ENCODE results near the gene MOSPD2.
A peak's percentile ranks its signal among the peaks of the same experiment; 100 is the strongest.

MOSPD2 gene

GRCh38 chrX:14872851-14873675, at the start of gene MOSPD2, which contains the start of gene FANCB:
TSS of gene MOSPD2 (plus strand) at chrX:14873421. CDS start at chrX:14873529, 108 bp downstream.
TSS of gene FANCB (minus strand) at chrX:14873069. CDS start at chrX:14865510, 7,559 bp downstream.
- H3K4me1 Mint-ChIP-seq (ENCODE audit: low read depth) = peaks cover 20% of the 10 kb centered on the region
- no peaks in the 10 kb centered on the region for H3K9me3 Mint-ChIP-seq
- peak within 1 kb of the TSS; percentile 84 for H3K4me3 Mint-ChIP-seq
- H3K36me3 Mint-ChIP-seq (ENCODE audit: low read depth) = peaks cover 9% of the 10 kb centered on the region
- no peaks in the 10 kb centered on the region for H3K27me3 Mint-ChIP-seq (ENCODE audit: low read depth)
- peak within 1 kb of the TSS; percentile 78 for H3K27ac Mint-ChIP-seq

- Mint-ChIP-seq H3K4me3 (no peak overlapping the region), H3K9me3 (no peaks in the 10 kb centered on the region)
Observed at GRCh38 chrX:14825851-14826250, 47.4 kb upstream of the MOSPD2 start.

DNA sequence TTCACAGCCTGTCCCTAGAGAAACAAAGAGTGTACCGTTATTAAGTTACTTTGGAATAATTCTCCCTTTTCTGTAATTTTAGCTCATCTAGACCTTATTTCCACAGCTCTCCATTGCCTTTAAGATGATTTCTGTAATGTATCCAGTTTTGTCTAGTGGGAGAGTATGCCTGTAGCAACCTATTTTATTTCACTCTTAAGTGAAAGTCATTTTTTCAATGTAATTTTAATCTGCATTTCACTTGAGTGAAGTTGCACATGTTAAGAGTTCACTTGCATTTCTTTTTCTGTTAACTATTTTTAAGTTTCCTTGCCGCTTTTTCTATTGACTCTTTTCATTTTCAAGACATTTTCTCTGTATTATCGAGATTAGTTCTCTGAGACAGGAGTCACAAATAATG, 46.9 kb upstream of the MOSPD2 start:
- no peaks in the 10 kb centered on the region for H3K9me3 Mint-ChIP-seq
- no peaks in the 10 kb centered on the region for H3K27me3 Mint-ChIP-seq (ENCODE audit: low read depth)
- H3K4me1 Mint-ChIP-seq (ENCODE audit: low read depth) = no peaks in the 10 kb centered on the region
- peaks cover 3% of the 10 kb centered on the region for H3K36me3 Mint-ChIP-seq (ENCODE audit: low read depth)
- H3K27ac Mint-ChIP-seq = no peak overlapping the region
- H3K4me3 Mint-ChIP-seq = no peak overlapping the region

More at GRCh38 chrX:14825851-14826250, 47.4 kb upstream of the MOSPD2 start:
- no peak overlapping the region for H3K27ac Mint-ChIP-seq
- H3K4me1 Mint-ChIP-seq (ENCODE audit: low read depth) = no peaks in the 10 kb centered on the region
- peaks cover 3% of the 10 kb centered on the region for H3K36me3 Mint-ChIP-seq (ENCODE audit: low read depth)
- H3K27me3 Mint-ChIP-seq (ENCODE audit: low read depth) = no peaks in the 10 kb centered on the region

DNA sequence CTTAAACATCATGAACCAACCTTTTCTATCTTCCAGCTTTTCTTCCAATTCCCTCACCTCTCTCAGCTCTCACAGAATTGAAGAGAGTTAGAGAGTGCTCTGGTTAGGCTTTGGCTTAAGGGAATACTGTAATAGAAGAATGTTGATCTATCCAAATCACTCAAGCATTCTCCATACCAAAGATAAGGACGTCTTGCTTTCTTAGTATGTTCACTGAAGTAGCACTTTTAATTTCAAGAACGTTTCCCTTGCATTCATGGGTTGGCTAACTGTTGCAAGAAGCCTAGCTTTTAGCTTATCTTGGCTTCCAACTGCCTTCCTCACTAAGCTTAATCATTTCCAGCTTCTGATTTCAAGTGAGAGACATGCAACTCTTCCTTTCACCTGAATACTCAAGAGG, 43.6 kb upstream of the MOSPD2 start:
- H3K27me3 Mint-ChIP-seq (ENCODE audit: low read depth) = no peaks in the 10 kb centered on the region
- no peaks in the 10 kb centered on the region for H3K9me3 Mint-ChIP-seq
- H3K4me3 Mint-ChIP-seq = no peak overlapping the region
- H3K4me1 Mint-ChIP-seq (ENCODE audit: low read depth) = no peaks in the 10 kb centered on the region
- H3K36me3 Mint-ChIP-seq (ENCODE audit: low read depth) = peaks cover 5% of the 10 kb centered on the region
- no peak overlapping the region for H3K27ac Mint-ChIP-seq

DNA sequence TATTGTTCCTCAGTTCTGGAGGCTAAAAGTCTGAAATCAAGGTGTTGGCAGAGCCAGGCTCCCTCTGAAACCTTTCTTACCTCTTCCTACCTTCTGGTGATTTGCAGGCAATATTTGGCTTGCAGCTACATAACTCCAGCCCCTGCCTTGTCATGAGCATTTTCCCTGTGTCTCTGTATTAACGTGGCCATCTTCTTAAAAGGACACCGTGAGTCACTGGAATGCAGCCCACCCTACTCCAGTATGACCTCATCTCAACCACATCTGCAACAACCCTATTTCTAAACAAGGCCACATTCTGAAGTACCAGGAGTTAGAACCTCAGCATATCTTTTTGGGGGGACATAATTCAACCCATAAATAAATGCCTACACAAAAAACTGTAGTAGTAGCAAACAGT, 41.1 kb upstream of the MOSPD2 start:
- Mint-ChIP-seq H3K27me3 (ENCODE audit: low read depth) (no peaks in the 10 kb centered on the region), H3K36me3 (ENCODE audit: low read depth) (peaks cover 23% of the 10 kb centered on the region), H3K4me3 (no peak overlapping the region), H3K4me1 (ENCODE audit: low read depth) (no peaks in the 10 kb centered on the region), H3K27ac (no peak overlapping the region), H3K9me3 (no peaks in the 10 kb centered on the region)

DNA sequence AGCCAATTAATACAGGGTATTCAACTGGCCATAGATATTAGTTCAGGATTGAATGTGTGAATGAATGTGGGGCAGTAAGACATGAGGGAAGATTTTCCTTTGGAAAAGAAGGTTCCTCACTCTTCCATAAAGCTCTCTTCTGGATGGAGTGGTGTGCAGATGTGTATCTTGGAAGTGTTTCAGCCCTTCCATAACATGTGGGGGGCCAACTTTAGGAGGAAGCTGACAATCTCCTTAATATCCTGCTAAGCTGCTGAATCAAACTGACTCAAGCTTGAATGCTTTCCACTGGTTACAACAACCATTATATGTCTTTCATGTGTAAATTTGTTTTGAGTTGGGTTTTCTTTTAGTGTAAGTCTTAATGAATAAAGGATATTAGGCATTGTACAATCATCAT, 40.6 kb upstream of the MOSPD2 start:
- no peak overlapping the region for H3K27ac Mint-ChIP-seq
- H3K36me3 Mint-ChIP-seq (ENCODE audit: low read depth) = peaks cover 23% of the 10 kb centered on the region
- H3K9me3 Mint-ChIP-seq = no peaks in the 10 kb centered on the region
- H3K4me3 Mint-ChIP-seq = no peak overlapping the region
- no peaks in the 10 kb centered on the region for H3K27me3 Mint-ChIP-seq (ENCODE audit: low read depth)
- H3K4me1 Mint-ChIP-seq (ENCODE audit: low read depth) = peaks cover 1% of the 10 kb centered on the region

DNA sequence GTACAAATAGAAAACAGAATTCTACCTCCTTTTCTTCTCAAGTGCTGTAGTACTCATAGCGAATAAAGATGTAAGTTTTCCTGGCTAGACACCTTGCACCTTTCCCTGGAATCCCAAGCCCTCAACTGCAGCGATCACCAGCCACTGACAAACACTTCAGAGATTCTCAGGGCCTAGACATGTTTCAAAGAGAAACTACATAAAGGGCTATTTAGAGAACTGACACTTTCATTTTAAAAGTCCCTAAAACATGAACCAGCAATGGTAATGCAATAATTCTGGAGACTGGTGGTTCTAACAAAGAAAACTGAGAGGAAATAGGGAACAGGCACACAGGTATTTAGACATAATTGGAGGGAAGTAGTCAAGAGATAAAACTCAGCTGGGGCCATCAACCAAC, 36.1 kb upstream of the MOSPD2 start:
- no peaks in the 10 kb centered on the region for H3K27me3 Mint-ChIP-seq (ENCODE audit: low read depth)
- H3K9me3 Mint-ChIP-seq = no peaks in the 10 kb centered on the region
- H3K36me3 Mint-ChIP-seq (ENCODE audit: low read depth) = peaks cover 22% of the 10 kb centered on the region
- no peak overlapping the region for H3K27ac Mint-ChIP-seq
- peaks cover 1% of the 10 kb centered on the region for H3K4me1 Mint-ChIP-seq (ENCODE audit: low read depth)
- no peak overlapping the region for H3K4me3 Mint-ChIP-seq

- H3K27ac Mint-ChIP-seq = no peak overlapping the region
- peaks cover 11% of the 10 kb centered on the region for H3K36me3 Mint-ChIP-seq (ENCODE audit: low read depth)
- no peaks in the 10 kb centered on the region for H3K27me3 Mint-ChIP-seq (ENCODE audit: low read depth)
- peaks cover 3% of the 10 kb centered on the region for H3K4me1 Mint-ChIP-seq (ENCODE audit: low read depth)
- no peak overlapping the region for H3K4me3 Mint-ChIP-seq
- H3K9me3 Mint-ChIP-seq = no peaks in the 10 kb centered on the region
Observed at GRCh38 chrX:14843666-14844065, 29.6 kb upstream of the MOSPD2 start.

- Mint-ChIP-seq H3K36me3 (ENCODE audit: low read depth) (peaks cover 10% of the 10 kb centered on the region), H3K4me1 (ENCODE audit: low read depth) (peaks cover 2% of the 10 kb centered on the region), H3K27me3 (ENCODE audit: low read depth) (no peaks in the 10 kb centered on the region), H3K9me3 (no peaks in the 10 kb centered on the region), H3K27ac (no peak overlapping the region), H3K4me3 (no peak overlapping the region)
Observed at GRCh38 chrX:14851526-14851925, 21.7 kb upstream of the MOSPD2 start.

GRCh38 chrX:14864631-14865030, 8.6 kb upstream of the MOSPD2 start:
- peaks cover 22% of the 10 kb centered on the region for H3K36me3 Mint-ChIP-seq (ENCODE audit: low read depth)
- H3K27me3 Mint-ChIP-seq (ENCODE audit: low read depth) = no peaks in the 10 kb centered on the region
- H3K4me3 Mint-ChIP-seq = no peak overlapping the region
- peaks cover 7% of the 10 kb centered on the region for H3K4me1 Mint-ChIP-seq (ENCODE audit: low read depth)
- no peak overlapping the region for H3K27ac Mint-ChIP-seq
- peaks cover 5% of the 10 kb centered on the region for H3K9me3 Mint-ChIP-seq

GRCh38 chrX:14865201-14865600, 8.0 kb upstream of the MOSPD2 start:
- H3K4me3 Mint-ChIP-seq = no peak overlapping the region
- no peak overlapping the region for H3K27ac Mint-ChIP-seq
- H3K9me3 Mint-ChIP-seq = peaks cover 5% of the 10 kb centered on the region
- peaks cover 7% of the 10 kb centered on the region for H3K4me1 Mint-ChIP-seq (ENCODE audit: low read depth)
- no peaks in the 10 kb centered on the region for H3K27me3 Mint-ChIP-seq (ENCODE audit: low read depth)
- H3K36me3 Mint-ChIP-seq (ENCODE audit: low read depth) = peaks cover 22% of the 10 kb centered on the region

DNA sequence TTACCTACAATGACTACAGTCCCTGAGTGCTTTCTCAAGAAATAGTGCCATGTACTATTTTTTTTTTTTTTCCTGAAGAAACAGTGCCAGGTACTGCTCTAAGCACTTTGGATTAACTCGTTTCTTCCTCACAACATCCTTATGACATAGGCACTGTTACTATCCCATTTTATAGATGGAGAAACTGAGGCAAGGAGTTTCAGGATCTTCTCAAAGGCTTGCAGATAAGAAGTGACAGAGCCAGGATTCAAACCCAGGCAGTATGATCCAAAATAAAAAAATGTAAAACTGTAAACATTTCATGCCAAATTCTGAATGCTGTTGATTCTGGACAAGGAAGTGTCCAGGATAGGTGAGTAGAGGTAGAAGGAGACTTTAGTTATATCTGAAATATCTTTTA, 1.5 kb upstream of the MOSPD2 start:
- peaks cover 15% of the 10 kb centered on the region for H3K36me3 Mint-ChIP-seq (ENCODE audit: low read depth)
- peaks cover 20% of the 10 kb centered on the region for H3K4me1 Mint-ChIP-seq (ENCODE audit: low read depth)
- H3K27ac Mint-ChIP-seq = no peak overlapping the region
- H3K27me3 Mint-ChIP-seq (ENCODE audit: low read depth) = no peaks in the 10 kb centered on the region
- H3K4me3 Mint-ChIP-seq = peak overlapping the region; percentile 84
- peaks cover 5% of the 10 kb centered on the region for H3K9me3 Mint-ChIP-seq

GRCh38 chrX:14872355-14872754, 866 bp upstream of the MOSPD2 start:
- H3K27me3 Mint-ChIP-seq (ENCODE audit: low read depth) = no peaks in the 10 kb centered on the region
- H3K4me1 Mint-ChIP-seq (ENCODE audit: low read depth) = peaks cover 20% of the 10 kb centered on the region
- peak overlapping the region; percentile 84 for H3K4me3 Mint-ChIP-seq
- peaks cover 14% of the 10 kb centered on the region for H3K36me3 Mint-ChIP-seq (ENCODE audit: low read depth)
- no peak overlapping the region for H3K27ac Mint-ChIP-seq
- H3K9me3 Mint-ChIP-seq = no peaks in the 10 kb centered on the region

DNA sequence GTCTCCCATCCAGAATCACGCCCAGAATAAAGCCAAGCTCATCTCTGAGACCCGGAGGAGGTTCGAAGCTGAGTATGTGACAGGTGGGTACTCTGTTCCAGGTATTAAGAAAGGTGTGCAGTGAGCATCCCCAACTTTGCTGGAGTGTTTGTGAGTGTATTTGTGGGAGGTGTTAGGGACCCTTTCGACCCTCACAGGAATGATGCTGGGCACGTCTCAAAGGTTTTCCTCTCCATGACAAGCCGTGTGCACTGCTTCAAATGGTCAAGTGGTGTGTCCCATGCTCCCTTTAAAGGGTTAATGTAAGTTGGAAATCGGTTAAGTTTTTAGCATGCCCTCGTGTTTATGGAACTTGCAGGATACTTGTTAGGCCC, 442 bp downstream of the MOSPD2 start:
- H3K36me3 Mint-ChIP-seq (ENCODE audit: low read depth) = peaks cover 11% of the 10 kb centered on the region
- H3K27me3 Mint-ChIP-seq (ENCODE audit: low read depth) = no peaks in the 10 kb centered on the region
- peak overlapping the region; percentile 78 for H3K27ac Mint-ChIP-seq
- H3K4me3 Mint-ChIP-seq = peak overlapping the region; percentile 84
- no peaks in the 10 kb centered on the region for H3K9me3 Mint-ChIP-seq
- peaks cover 19% of the 10 kb centered on the region for H3K4me1 Mint-ChIP-seq (ENCODE audit: low read depth)

DNA sequence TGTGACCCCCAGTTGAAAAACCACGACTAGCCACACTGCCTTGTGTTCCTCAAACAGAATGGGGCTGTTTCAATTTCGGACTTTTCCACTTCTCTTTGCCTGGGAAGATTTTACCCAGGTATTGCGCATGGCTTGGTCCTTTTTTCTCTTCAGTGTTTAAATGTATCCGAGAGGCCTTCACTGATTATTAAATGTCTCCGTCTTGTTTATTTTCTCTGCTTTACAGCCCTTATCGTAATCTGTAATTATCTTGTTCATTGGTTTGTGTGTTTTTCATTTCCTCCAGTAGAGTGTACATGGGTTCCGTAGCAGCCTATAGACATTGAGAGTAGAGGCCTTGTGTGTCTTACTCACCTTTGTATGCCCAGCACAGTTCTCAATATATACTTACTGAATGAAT, 2.4 kb downstream of the MOSPD2 start:
- no peaks in the 10 kb centered on the region for H3K27me3 Mint-ChIP-seq (ENCODE audit: low read depth)
- H3K4me3 Mint-ChIP-seq = no peak overlapping the region
- H3K4me1 Mint-ChIP-seq (ENCODE audit: low read depth) = peaks cover 14% of the 10 kb centered on the region
- H3K9me3 Mint-ChIP-seq = no peaks in the 10 kb centered on the region
- no peak overlapping the region for H3K27ac Mint-ChIP-seq
- peaks cover 9% of the 10 kb centered on the region for H3K36me3 Mint-ChIP-seq (ENCODE audit: low read depth)

Data from T-helper 1 cell treated with Interleukin-12 subunit alpha and Interleukin-12 subunit beta and Interleukin-4 antibody, amounts not matched to agents 30 μg/mL and 1 μg/mL, for 36 hours (primary cell).